Measurements from ENCODE around the gene GASK1B. TPM values are rescaled to one million over a fixed set of nuclear protein-coding genes. Genes with fewer than 3 reads are reported as not detected.

Gene GASK1B
- total RNA-seq, 4 donors from 2014 or later = 7.9 to 22.5 (median 14.1) TPM

GRCh38 chr4:158157412-158157811 is 15.4 kb downstream of the GASK1B start:
- in situ Hi-C loops (cut with MboI; ENCODE audit: low pct_ligation_motif_present in 1 of 4, low pct_unique_long_range_greater_than_20kb in 1 of 4, low sequenced_read_pairs in 3 of 4) (loop anchor here in 1 of 4 donors (25.0 kb wide), 1 partner anchor 170 kb away; no protein-coding TSS in a partner anchor), intact Hi-C loops (cut with DNase I; ENCODE audit: low total_unique reads) (no loop called here)
- DNase-seq = no peak
- H3K4me3 ChIP-seq = no peak overlapping the region
- no peaks in the 10 kb centered on the region for H3K9me3 ChIP-seq
- H3K27me3 ChIP-seq = no peaks in the 10 kb centered on the region
- TF ChIP-seq EP300 (IDR thresholded peaks at IDR 0.05; ENCODE audit: low read depth) (no peak), POLR2A (IDR thresholded peaks at IDR 0.05) (no peak), POLR2AphosphoS5 (IDR thresholded peaks at IDR 0.05) (no peak)
- TF ChIP-seq, protein P1, sequence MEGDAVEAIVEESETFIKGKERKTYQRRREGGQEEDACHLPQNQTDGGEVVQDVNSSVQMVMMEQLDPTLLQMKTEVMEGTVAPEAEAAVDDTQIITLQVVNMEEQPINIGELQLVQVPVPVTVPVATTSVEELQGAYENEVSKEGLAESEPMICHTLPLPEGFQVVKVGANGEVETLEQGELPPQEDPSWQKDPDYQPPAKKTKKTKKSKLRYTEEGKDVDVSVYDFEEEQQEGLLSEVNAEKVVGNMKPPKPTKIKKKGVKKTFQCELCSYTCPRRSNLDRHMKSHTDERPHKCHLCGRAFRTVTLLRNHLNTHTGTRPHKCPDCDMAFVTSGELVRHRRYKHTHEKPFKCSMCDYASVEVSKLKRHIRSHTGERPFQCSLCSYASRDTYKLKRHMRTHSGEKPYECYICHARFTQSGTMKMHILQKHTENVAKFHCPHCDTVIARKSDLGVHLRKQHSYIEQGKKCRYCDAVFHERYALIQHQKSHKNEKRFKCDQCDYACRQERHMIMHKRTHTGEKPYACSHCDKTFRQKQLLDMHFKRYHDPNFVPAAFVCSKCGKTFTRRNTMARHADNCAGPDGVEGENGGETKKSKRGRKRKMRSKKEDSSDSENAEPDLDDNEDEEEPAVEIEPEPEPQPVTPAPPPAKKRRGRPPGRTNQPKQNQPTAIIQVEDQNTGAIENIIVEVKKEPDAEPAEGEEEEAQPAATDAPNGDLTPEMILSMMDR (IDR thresholded peaks at IDR 0.05) = no peak
- H3K27ac ChIP-seq = peak overlapping the region in 3 of 4 donors; percentile 21 to 40 (median 31)
- peaks cover 0 to 42% (median 24%) of the 10 kb centered on the region in 4 donors for H3K4me1 ChIP-seq
- H3K36me3 ChIP-seq = no peaks in the 10 kb centered on the region
- 68% methylated on average over 4 of the region's 4 CpGs; no CpG with 5 or more reads in 1 of the 2 donors for WGBS, 2 donors (ENCODE audit: low coverage in 1 of 2)

DNA sequence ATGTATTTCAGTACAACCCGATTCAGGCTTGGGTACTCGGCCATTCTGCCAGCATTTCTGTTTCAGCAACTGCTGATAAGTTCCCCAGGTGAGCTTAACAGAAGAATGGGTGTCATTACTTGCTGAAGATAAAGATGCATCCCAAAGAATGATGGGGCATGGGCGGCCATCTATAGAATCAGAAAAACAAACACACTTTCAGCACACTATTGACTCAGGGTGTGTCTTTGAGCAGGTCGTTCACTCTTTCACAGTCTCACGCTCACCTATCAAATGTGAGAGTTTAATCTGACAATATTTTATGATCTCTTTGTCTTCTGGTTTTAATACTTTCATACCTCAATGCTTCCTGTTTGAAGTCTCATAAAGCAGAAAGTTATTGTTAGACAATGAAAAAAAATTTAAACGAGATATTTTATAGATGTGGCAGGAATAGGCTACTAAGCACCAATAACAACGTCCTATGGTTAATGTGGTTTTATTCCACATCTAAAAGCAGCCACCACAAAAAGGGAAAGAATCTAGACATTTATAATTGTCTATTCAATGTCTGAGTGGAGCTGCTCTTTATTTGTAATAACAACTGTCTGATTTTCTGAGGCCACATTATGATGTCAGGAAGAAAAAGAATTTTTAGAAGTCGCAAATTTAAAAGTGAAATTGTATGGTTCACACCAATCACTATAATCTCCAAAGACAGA is 17.0 kb downstream of the GASK1B start:
- no peak overlapping the region for H3K4me3 ChIP-seq
- peak; percentile 42 for DNase-seq
- H3K4me1 ChIP-seq = peaks cover 0 to 39% (median 24%) of the 10 kb centered on the region in 4 donors
- H3K9me3 ChIP-seq = no peaks in the 10 kb centered on the region
- 36 to 46% methylated on average over 5 to 8 of the region's 8 CpGs for WGBS, 2 donors (ENCODE audit: low coverage in 1 of 2)
- intact Hi-C loops (cut with DNase I; ENCODE audit: low total_unique reads) = no loop called here
- peak overlapping the region in 3 of 4 donors; percentile 27 to 52 (median 40) for H3K27ac ChIP-seq
- TF ChIP-seq POLR2AphosphoS5 (IDR thresholded peaks at IDR 0.05) (no peak), EP300 (IDR thresholded peaks at IDR 0.05; ENCODE audit: low read depth) (no peak), POLR2A (IDR thresholded peaks at IDR 0.05) (no peak)
- TF ChIP-seq, protein P1 (IDR thresholded peaks at IDR 0.05) = no peak
- no peaks in the 10 kb centered on the region for H3K36me3 ChIP-seq
- in situ Hi-C loops (cut with MboI; ENCODE audit: low pct_ligation_motif_present in 1 of 4, low pct_unique_long_range_greater_than_20kb in 1 of 4, low sequenced_read_pairs in 3 of 4) = loop anchor here in 1 of 4 donors (25.0 kb wide), 1 partner anchor 169 kb away; no protein-coding TSS in a partner anchor
- H3K27me3 ChIP-seq = no peaks in the 10 kb centered on the region

- H3K36me3 ChIP-seq = no peaks in the 10 kb centered on the region
- in situ Hi-C loops (cut with MboI; ENCODE audit: low pct_ligation_motif_present in 1 of 4, low pct_unique_long_range_greater_than_20kb in 1 of 4, low sequenced_read_pairs in 3 of 4) = no loop called here
- H3K4me3 ChIP-seq = no peak overlapping the region
- no peaks in the 10 kb centered on the region for H3K9me3 ChIP-seq
- no peak for DNase-seq
- H3K27me3 ChIP-seq = no peaks in the 10 kb centered on the region
- TF ChIP-seq EP300 (IDR thresholded peaks at IDR 0.05; ENCODE audit: low read depth) = no peak
- TF ChIP-seq POLR2AphosphoS5 (IDR thresholded peaks at IDR 0.05) = no peak
- TF ChIP-seq, protein P1 (IDR thresholded peaks at IDR 0.05) = no peak
- TF ChIP-seq POLR2A (IDR thresholded peaks at IDR 0.05) = no peak
- WGBS, 2 donors (ENCODE audit: low coverage in 1 of 2) = 78 to 82% methylated on average over 3 of the region's 3 CpGs
- H3K4me1 ChIP-seq = no peaks in the 10 kb centered on the region
- no peak overlapping the region for H3K27ac ChIP-seq
- intact Hi-C loops (cut with DNase I; ENCODE audit: low total_unique reads) = no loop called here
These were observed 25.7 kb downstream of the GASK1B start for GRCh38 chr4:158147151-158147550.

GRCh38 chr4:158146736-158147135 is 26.1 kb downstream of the GASK1B start:
- H3K4me3 ChIP-seq = no peak overlapping the region
- TF ChIP-seq EP300 (IDR thresholded peaks at IDR 0.05; ENCODE audit: low read depth) (no peak), POLR2A (IDR thresholded peaks at IDR 0.05) (no peak), POLR2AphosphoS5 (IDR thresholded peaks at IDR 0.05) (no peak)
- TF ChIP-seq, protein P1 (IDR thresholded peaks at IDR 0.05) = no peak
- WGBS, 2 donors (ENCODE audit: low coverage in 1 of 2) = 72 to 83% methylated on average over 1 of the region's 1 CpG
- H3K4me1 ChIP-seq = no peaks in the 10 kb centered on the region
- no peak for DNase-seq
- in situ Hi-C loops (cut with MboI; ENCODE audit: low pct_ligation_motif_present in 1 of 4, low pct_unique_long_range_greater_than_20kb in 1 of 4, low sequenced_read_pairs in 3 of 4) = no loop called here
- no peaks in the 10 kb centered on the region for H3K27me3 ChIP-seq
- intact Hi-C loops (cut with DNase I; ENCODE audit: low total_unique reads) = no loop called here
- no peaks in the 10 kb centered on the region for H3K36me3 ChIP-seq
- no peak overlapping the region for H3K27ac ChIP-seq
- no peaks in the 10 kb centered on the region for H3K9me3 ChIP-seq
